H1 (cell line): ENCODE measurements around the gene GNB1L. TPM values are rescaled to one million over a fixed set of nuclear protein-coding genes. Genes with fewer than 3 reads are reported as not detected.

Experiments
- CTCF ChIA-PET: fragments of 300-600 bp; sonication (Branson Sonifier 250); formaldehyde crosslinking; loops from one replicate; lab custom pipeline; 2021; ENCODE audit not compliant: partially characterized antibody; lab: Charles Lee
- POLR2A ChIA-PET: fragments of 300-600 bp; sonication (Branson Sonifier 250); formaldehyde crosslinking; loops from one replicate; lab custom pipeline; 2021; ENCODE audit warnings: inconsistent platforms; ENCODE audit not compliant: partially characterized antibody; lab: Charles Lee
- DNase-seq, 2 experiments: peaks; one replicate each; pipeline versions ENCODE4 v3.0.0 to v3.0.0-alpha.2; 2010 to 2022; ENCODE audit warnings: low spot score in 2 of 2, low read depth in 1 of 2, mixed read lengths in 1 of 2
- FAIRE-seq: peaks from 2 replicates; lab custom pipeline; 2011; peaks lifted over from hg19 to GRCh38; lab: Jason Lieb, UNC
- H2AFZ ChIP-seq: 2 replicates; pipeline ENCODE4 v1.8.1; 2012; ENCODE audit warnings: low read length, inconsistent platforms
- H2AK5ac ChIP-seq: 2 replicates; pipeline ENCODE4 v1.6.1; 2013; ENCODE audit warnings: low read depth, low read length
- H2BK120ac ChIP-seq: replicated peaks from 2 replicates; pipeline ENCODE3; 2013; ENCODE audit warnings: low read depth, low read length, inconsistent platforms
- H2BK12ac ChIP-seq: 2 replicates; pipeline ENCODE4 v1.6.1; 2013; ENCODE audit warnings: low read depth, low read length
- H2BK15ac ChIP-seq: 2 replicates; pipeline ENCODE4 v1.6.1; 2013; ENCODE audit warnings: low read length
- H2BK20ac ChIP-seq: 2 replicates; pipeline ENCODE4 v1.6.1; 2013; ENCODE audit warnings: low read length
- H2BK5ac ChIP-seq: 2 replicates; pipeline ENCODE4 v1.6.1; 2013; ENCODE audit warnings: low read depth, low read length
- H3K14ac ChIP-seq: 2 replicates; pipeline ENCODE4 v1.6.1; 2013; ENCODE audit warnings: inconsistent platforms; ENCODE audit not compliant: insufficient read length
- H3K18ac ChIP-seq: 2 replicates; pipeline ENCODE4 v1.6.1; 2013; ENCODE audit warnings: low read length; ENCODE audit errors: extremely low read depth
- H3K23ac ChIP-seq: 2 replicates; pipeline ENCODE4 v1.6.1; 2013; ENCODE audit warnings: inconsistent platforms; ENCODE audit not compliant: insufficient read length
- H3K23me2 ChIP-seq: 2 replicates; pipeline ENCODE4 v1.6.1; 2013; ENCODE audit warnings: low read depth, low read length
- H3K27ac ChIP-seq: 2 replicates; pipeline ENCODE4 v1.6.1; 2011; ENCODE audit warnings: low read depth, low read length, inconsistent platforms
- H3K27me3 ChIP-seq, 4 experiments: replicated peaks in 1 of 4; 1 replicate in 1 of 4; 2 replicates in 3 of 4; pipeline versions ENCODE4 v1.6.1 to v1.8.1; 2011 to 2013; ENCODE audit warnings: low read length in 3 of 4, mild to moderate bottlenecking in 3 of 4, inconsistent platforms in 2 of 4, mixed read lengths in 2 of 4, moderate library complexity in 1 of 4; ENCODE audit not compliant: control insufficient read depth in 3 of 4, insufficient read depth in 3 of 4; ENCODE audit errors: extremely low read depth in 1 of 4
- H3K36me3 ChIP-seq, 4 experiments: 2 replicates each; pipeline versions ENCODE4 v1.6.1 to v1.8.1; 2011 to 2013; ENCODE audit warnings: mild to moderate bottlenecking in 4 of 4, low read length in 3 of 4, moderate library complexity in 2 of 4, control low read depth in 1 of 4, inconsistent platforms in 1 of 4; ENCODE audit not compliant: insufficient read depth in 4 of 4, control insufficient read depth in 2 of 4
- H3K4ac ChIP-seq: replicated peaks from 2 replicates; pipeline ENCODE3; 2013; ENCODE audit warnings: low read length, low read depth, mixed read lengths, inconsistent platforms; ENCODE audit not compliant: insufficient read length
- H3K4me1 ChIP-seq, 4 experiments: replicated peaks in 1 of 4; 1 replicate in 1 of 4; 2 replicates in 3 of 4; pipeline versions ENCODE4 v1.6.1 to v1.8.1; 2011 to 2013; ENCODE audit warnings: low read length in 3 of 4, inconsistent platforms in 2 of 4, mixed read lengths in 1 of 4; ENCODE audit not compliant: insufficient read depth in 4 of 4, control insufficient read depth in 3 of 4
- H3K4me2 ChIP-seq, 2 experiments: 2 replicates each; pipeline versions ENCODE4 v1.6.1 to v1.8.1; 2011 to 2013; ENCODE audit warnings: low read depth in 2 of 2, low read length in 2 of 2, control low read depth in 1 of 2, inconsistent platforms in 1 of 2, mild to moderate bottlenecking in 1 of 2; ENCODE audit not compliant: insufficient read depth in 1 of 2
- H3K4me3 ChIP-seq, 4 experiments: fragments of 200-600, 300-600 bp in 1 of 4; sonication (generic), shearing (Covaris generic), sonication (Bioruptor Twin) in 1 of 4; 2 replicates each; pipeline versions ENCODE4 v1.5.1 to v1.8.1; 2011 to 2016; ENCODE audit warnings: low read length in 4 of 4, low read depth in 3 of 4, control low read depth in 2 of 4, inconsistent platforms in 2 of 4, mild to moderate bottlenecking in 2 of 4, mixed read lengths in 1 of 4, moderate library complexity in 1 of 4; ENCODE audit not compliant: insufficient read depth in 2 of 4; ENCODE audit errors: extremely low read depth in 1 of 4
- H3K56ac ChIP-seq: replicated peaks from 2 replicates; pipeline ENCODE3; 2013; ENCODE audit warnings: low read depth, mild to moderate bottlenecking, mixed read lengths, low read length, inconsistent platforms; ENCODE audit not compliant: insufficient read length
- H3K79me1 ChIP-seq: 2 replicates; pipeline ENCODE4 v1.6.1; 2013; ENCODE audit warnings: low read depth, low read length, control low read depth
- H3K79me2 ChIP-seq, 2 experiments: 2 replicates each; pipeline versions ENCODE4 v1.6.1 to v1.8.1; 2012 to 2013; ENCODE audit warnings: low read length in 2 of 2, mild to moderate bottlenecking in 2 of 2, inconsistent platforms in 1 of 2; ENCODE audit not compliant: insufficient read depth in 2 of 2, control insufficient read depth in 1 of 2
- H3K9ac ChIP-seq, 4 experiments: replicated peaks in 1 of 4; 1 replicate in 1 of 4; 2 replicates in 3 of 4; pipeline versions ENCODE4 v1.6.1 to v1.8.1; 2011 to 2013; ENCODE audit warnings: low read depth in 3 of 4, low read length in 3 of 4, control low read depth in 2 of 4, mild to moderate bottlenecking in 2 of 4, moderate library complexity in 2 of 4, inconsistent platforms in 1 of 4; ENCODE audit errors: extremely low read depth in 1 of 4
- H3K9me3 ChIP-seq, 2 experiments: 2 replicates each; pipeline versions ENCODE4 v1.6.1 to v1.8.1; 2012 to 2013; ENCODE audit warnings: mild to moderate bottlenecking in 2 of 2, moderate library complexity in 2 of 2, control low read depth in 1 of 2, inconsistent platforms in 1 of 2, low read depth in 1 of 2, low read length in 1 of 2, mixed read lengths in 1 of 2; ENCODE audit not compliant: insufficient read depth in 2 of 2
- H4K20me1 ChIP-seq, 2 experiments: replicated peaks in 1 of 2; 2 replicates each; pipeline versions ENCODE3 to v1.8.1; 2011 to 2013; ENCODE audit warnings: inconsistent platforms in 2 of 2, low read length in 2 of 2, mild to moderate bottlenecking in 1 of 2; ENCODE audit not compliant: insufficient read depth in 2 of 2, control insufficient read depth in 1 of 2
- H4K5ac ChIP-seq: 2 replicates; pipeline ENCODE4 v1.6.1; 2013; ENCODE audit warnings: low read length, low read depth, mixed read lengths, inconsistent platforms; ENCODE audit not compliant: insufficient read length
- H4K8ac ChIP-seq: 2 replicates; pipeline ENCODE4 v1.8.0; 2013; ENCODE audit warnings: mild to moderate bottlenecking, moderate library complexity, low read length, inconsistent platforms; ENCODE audit not compliant: insufficient read depth; ENCODE audit errors: extremely low read depth
- H4K91ac ChIP-seq: replicated peaks from 2 replicates; pipeline ENCODE3; 2013; ENCODE audit warnings: low read length, mixed read lengths, inconsistent platforms; ENCODE audit not compliant: insufficient read length
- CTBP2 ChIP-seq: IDR thresholded peaks from 2 replicates; pipeline ENCODE4 v1.7.0; 2011; ENCODE audit warnings: borderline replicate concordance, mild to moderate bottlenecking, moderate library complexity, mixed read lengths, low read length; ENCODE audit not compliant: insufficient read depth, insufficient read length
- EGR1 ChIP-seq: IDR thresholded peaks from 2 replicates; pipeline ENCODE4 v1.6.1; 2011; ENCODE audit warnings: low read depth, low read length, borderline replicate concordance
- EP300 ChIP-seq, 2 experiments: IDR thresholded peaks; 1 replicate in 1 of 2; 2 replicates in 1 of 2; pipeline ENCODE4 v1.6.1; 2011 to 2012; ENCODE audit warnings: low read depth in 2 of 2, low read length in 2 of 2, mild to moderate bottlenecking in 2 of 2, borderline replicate concordance in 1 of 2, inconsistent platforms in 1 of 2, moderate library complexity in 1 of 2
- EZH2 ChIP-seq: fragments of 200-600 bp; sonication (generic); IDR thresholded peaks from 2 replicates; pipeline ENCODE4 v1.7.1; 2012; ENCODE audit warnings: low read depth, mild to moderate bottlenecking, moderate library complexity, low read length, inconsistent platforms; ENCODE audit not compliant: severe bottlenecking
- JUND ChIP-seq: IDR thresholded peaks from 2 replicates; pipeline ENCODE4 v1.6.1; 2011; ENCODE audit warnings: mild to moderate bottlenecking, improper control_type of control experiment, low read length
- KDM5A ChIP-seq: fragments of 200-600 bp; IDR thresholded peaks from 2 replicates; pipeline ENCODE4 v1.7.1; 2012; ENCODE audit warnings: mild to moderate bottlenecking, low read length, inconsistent platforms, mixed read lengths
- MAX ChIP-seq: IDR thresholded peaks from 2 replicates; pipeline ENCODE4 v1.6.1; 2012; ENCODE audit warnings: inconsistent platforms
- POLR2AphosphoS5 ChIP-seq: IDR thresholded peaks from 2 replicates; pipeline ENCODE4 v1.6.1; 2011; ENCODE audit warnings: low read depth, low read length
- POU5F1 ChIP-seq: IDR thresholded peaks from 2 replicates; pipeline ENCODE4 v1.6.1; 2011; ENCODE audit warnings: low read depth, mild to moderate bottlenecking, low read length, moderate library complexity
- RXRA ChIP-seq: IDR thresholded peaks from 2 replicates; pipeline ENCODE4 v1.6.1; 2011; ENCODE audit warnings: low read depth, mild to moderate bottlenecking, low read length, moderate library complexity; ENCODE audit not compliant: insufficient read depth
- SAP30 ChIP-seq: fragments of 300-600 bp; sonication (generic); IDR thresholded peaks from 2 replicates; pipeline ENCODE4 v1.7.1; 2012; ENCODE audit warnings: low read length, moderate library complexity, mild to moderate bottlenecking, inconsistent platforms; ENCODE audit not compliant: insufficient read depth, insufficient replicate concordance
- SP1 ChIP-seq: IDR thresholded peaks from 2 replicates; pipeline ENCODE4 v1.6.1; 2011; ENCODE audit warnings: low read depth, low read length
- SP4 ChIP-seq: IDR thresholded peaks from 2 replicates; pipeline ENCODE4 v1.6.1; 2012; ENCODE audit warnings: low read length, inconsistent platforms
- TBP ChIP-seq: IDR thresholded peaks from 2 replicates; pipeline ENCODE4 v1.6.1; 2011; ENCODE audit warnings: low read depth, low read length, improper control_type of control experiment
- WGBS, 2 experiments: shearing (Covaris generic) in 1 of 2; methylation state at CpG; one replicate each; pipeline versions ENCODE4 v1.1.6 to v1.1.7; 2013 to 2015; ENCODE audit warnings: low lambda C conversion rate in 2 of 2, mixed read lengths in 2 of 2, inconsistent platforms in 1 of 2, low coverage in 1 of 2, missing lambda C conversion rate in 1 of 2; ENCODE audit not compliant: insufficient replicate concordance in 2 of 2, insufficient coverage in 1 of 2, insufficient read length in 1 of 2; ENCODE audit errors: extremely low coverage in 1 of 2, missing lambda C conversion rate in 1 of 2; 5-methylcytosine and 5-hydroxymethylcytosine counted together
- polyA plus RNA-seq, 7 experiments: library from polyadenylated mRNA; depleted of rRNA in 3 of 7; stranded (reverse) in 5 of 7; unstranded in 2 of 7; fragments of >200 nt in 5 of 7; fragments of 200-250 nt in 2 of 7; gene quantifications; 1 replicate in 5 of 7; 2 replicates in 1 of 7; 4 replicates in 1 of 7; pipeline versions ENCODE4 v1.2.1 to v1.2.3, GENCODE V29; 2011 to 2013; ENCODE audit warnings: missing spikeins in 2 of 7, mixed read lengths in 2 of 7
- total RNA-seq: library from RNA; stranded (reverse); fragmentation: NEBNext Ultra II Directional; extraction: Animal tissue kit (Norgen Biotek cat#: 25700); gene quantifications from 2 replicates; pipeline ENCODE4 v1.2.1, GENCODE V29; 2021

Gene GNB1L
- total and polyA plus RNA-seq, 2 of the 8 experiments (the other 6 are each of a cell fraction or from before 2014, with no cell fraction given) = 14.0 to 15.6 TPM

GRCh38 chr22:19828035-19828401 lies 26.7 kb downstream of the GNB1L start:
- Histone ChIP-seq H2AFZ (no peak overlapping the region), H4K5ac (no peak overlapping the region), H3K4me3 (no peak overlapping the region), H3K4me2 (no peak overlapping the region), H2BK5ac (no peak overlapping the region), H3K9me3 (no peaks in the 10 kb centered on the region; a peak in 1 of 4 replicates), H3K4ac (no peak overlapping the region), H3K23ac (no peak overlapping the region), H3K36me3 (no peaks in the 10 kb centered on the region), H2AK5ac (no peak overlapping the region), H2BK15ac (no peak overlapping the region), H4K8ac (no peak overlapping the region), H3K18ac (no peak overlapping the region), H3K79me2 (no peaks in the 10 kb centered on the region), H3K79me1 (no peaks in the 10 kb centered on the region), H2BK20ac (no peak overlapping the region), H3K27me3 (peaks cover 0 to 2% (median 0%) of the 10 kb centered on the region in 4 experiments; a peak in 1 of 7 replicates), H3K56ac (no peak overlapping the region), H3K4me1 (peaks cover 0 to 3% (median 0%) of the 10 kb centered on the region in 4 experiments; a peak in 3 of 7 replicates), H3K14ac (no peak overlapping the region), H2BK120ac (no peak overlapping the region), H4K91ac (no peak overlapping the region), H2BK12ac (no peak overlapping the region), H4K20me1 (peaks cover 0 to 4% of the 10 kb centered on the region in 2 experiments), H3K9ac (no peak overlapping the region), H3K27ac (no peak overlapping the region), H3K23me2 (no peaks in the 10 kb centered on the region)
- ChIA-PET POLR2A (no interaction called here), CTCF (no interaction called here)
- no peak for DNase-seq
- no peak for FAIRE-seq
- TF ChIP-seq CTBP2 (no peak), TBP (no peak), SP4 (no peak), POLR2AphosphoS5 (no peak), EGR1 (no peak), EZH2 (no peak), SP1 (no peak), JUND (no peak), POU5F1 (no peak), MAX (no peak), RXRA (no peak), SAP30 (no peak), EP300 (IDR thresholded peaks at IDR 0.05; ENCODE audit: borderline replicate concordance in 1 of 2, low read depth in 2 of 2, low read length in 2 of 2) (no peak), KDM5A (no peak)
- 90% methylated on average over 2 of the region's 2 CpGs; no CpG with 5 or more reads in 1 of the 2 experiments for WGBS, 2 experiments
